ENCODE measurements around the gene MAPK8IP2. TPM values are rescaled to one million over a fixed set of nuclear protein-coding genes. Genes with fewer than 3 reads are reported as not detected.

The MAPK8IP2 gene
- total RNA-seq (1.7 and 2.4 TPM in 2 replicates), polyA plus RNA-seq (0.35 and 0.42 TPM in 2 replicates)

DNA sequence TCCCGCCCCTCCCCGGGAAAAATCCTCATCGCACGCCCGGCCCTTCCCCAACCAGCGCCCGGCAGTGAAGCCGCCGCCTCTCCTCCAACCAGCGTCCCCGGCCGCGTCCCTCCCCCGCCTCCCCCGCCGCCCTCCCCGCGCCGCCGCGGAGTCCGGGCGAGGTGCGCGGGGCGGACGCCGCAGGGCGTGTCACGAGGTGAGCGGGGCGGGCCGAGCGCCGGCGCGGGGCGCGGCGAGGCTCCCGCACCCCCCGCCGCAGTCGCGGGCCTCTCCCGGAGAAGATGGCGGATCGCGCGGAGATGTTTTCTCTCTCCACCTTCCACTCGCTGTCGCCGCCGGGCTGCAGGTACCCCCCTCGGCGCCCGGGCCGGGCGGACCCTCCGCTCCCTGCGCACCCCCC, at the start of gene MAPK8IP2:
TSS of gene MAPK8IP2 (plus strand) at position 256 of the 400 bp plus-strand sequence. CDS start at position 282, 26 bp downstream.
- Histone ChIP-seq H3K4me1 (ENCODE audit: low read depth) (no peaks in the 10 kb centered on the region), H3K9me3 (ENCODE audit: low read depth) (no peaks in the 10 kb centered on the region), H3K36me3 (no peaks in the 10 kb centered on the region), H3K27ac (no peak within 1 kb of the TSS), H3K27me3 (peaks cover 61% of the 10 kb centered on the region), H3K4me3 (peak within 1 kb of the TSS; percentile 34)
- TF ChIP-seq, protein P1, sequence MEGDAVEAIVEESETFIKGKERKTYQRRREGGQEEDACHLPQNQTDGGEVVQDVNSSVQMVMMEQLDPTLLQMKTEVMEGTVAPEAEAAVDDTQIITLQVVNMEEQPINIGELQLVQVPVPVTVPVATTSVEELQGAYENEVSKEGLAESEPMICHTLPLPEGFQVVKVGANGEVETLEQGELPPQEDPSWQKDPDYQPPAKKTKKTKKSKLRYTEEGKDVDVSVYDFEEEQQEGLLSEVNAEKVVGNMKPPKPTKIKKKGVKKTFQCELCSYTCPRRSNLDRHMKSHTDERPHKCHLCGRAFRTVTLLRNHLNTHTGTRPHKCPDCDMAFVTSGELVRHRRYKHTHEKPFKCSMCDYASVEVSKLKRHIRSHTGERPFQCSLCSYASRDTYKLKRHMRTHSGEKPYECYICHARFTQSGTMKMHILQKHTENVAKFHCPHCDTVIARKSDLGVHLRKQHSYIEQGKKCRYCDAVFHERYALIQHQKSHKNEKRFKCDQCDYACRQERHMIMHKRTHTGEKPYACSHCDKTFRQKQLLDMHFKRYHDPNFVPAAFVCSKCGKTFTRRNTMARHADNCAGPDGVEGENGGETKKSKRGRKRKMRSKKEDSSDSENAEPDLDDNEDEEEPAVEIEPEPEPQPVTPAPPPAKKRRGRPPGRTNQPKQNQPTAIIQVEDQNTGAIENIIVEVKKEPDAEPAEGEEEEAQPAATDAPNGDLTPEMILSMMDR (IDR thresholded peaks at IDR 0.05; ENCODE audit: low read depth, low read length) = no peak
- DNase-seq (ENCODE audit: low read depth in 1 of 2, low spot score in 1 of 2) = peak in 1 of 2 donors; percentile 24

DNA sequence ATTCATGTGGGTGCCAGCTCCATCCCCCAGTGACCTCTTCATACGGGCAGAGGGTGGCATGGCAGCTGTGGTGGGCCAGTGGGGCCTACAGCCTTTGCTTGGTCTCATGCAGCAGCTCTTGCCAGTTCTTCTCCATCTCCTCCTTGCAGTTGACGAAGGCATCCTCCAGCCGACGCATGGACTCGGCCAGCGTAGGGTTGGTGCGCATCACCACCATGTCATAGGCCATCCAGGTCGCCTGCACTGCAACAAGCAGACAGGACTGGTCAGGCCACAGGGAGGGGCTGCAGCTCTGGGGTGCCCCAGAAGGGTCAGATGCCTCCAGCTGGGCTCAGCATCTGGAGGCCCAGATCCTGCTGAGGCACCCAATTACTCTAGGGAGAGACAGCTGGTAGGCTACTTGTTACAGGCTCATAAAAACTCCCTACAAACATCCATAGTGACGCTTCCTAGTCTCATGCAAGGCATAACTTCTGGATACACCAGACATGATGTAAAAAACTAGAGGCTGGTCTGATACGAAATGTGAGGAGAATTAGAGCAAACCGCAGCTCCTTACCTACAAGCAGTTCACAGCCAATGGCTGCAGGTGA, 49.3 kb upstream of the MAPK8IP2 start:
- no peak for DNase-seq (ENCODE audit: low read depth in 1 of 2, low spot score in 1 of 2)
- Histone ChIP-seq H3K4me1 (ENCODE audit: low read depth) (no peaks in the 10 kb centered on the region), H3K36me3 (no peaks in the 10 kb centered on the region), H3K9me3 (ENCODE audit: low read depth) (no peaks in the 10 kb centered on the region), H3K27me3 (no peaks in the 10 kb centered on the region), H3K4me3 (no peak overlapping the region), H3K27ac (no peak overlapping the region)
- TF ChIP-seq, protein P1 (IDR thresholded peaks at IDR 0.05; ENCODE audit: low read depth, low read length) = no peak

DNA sequence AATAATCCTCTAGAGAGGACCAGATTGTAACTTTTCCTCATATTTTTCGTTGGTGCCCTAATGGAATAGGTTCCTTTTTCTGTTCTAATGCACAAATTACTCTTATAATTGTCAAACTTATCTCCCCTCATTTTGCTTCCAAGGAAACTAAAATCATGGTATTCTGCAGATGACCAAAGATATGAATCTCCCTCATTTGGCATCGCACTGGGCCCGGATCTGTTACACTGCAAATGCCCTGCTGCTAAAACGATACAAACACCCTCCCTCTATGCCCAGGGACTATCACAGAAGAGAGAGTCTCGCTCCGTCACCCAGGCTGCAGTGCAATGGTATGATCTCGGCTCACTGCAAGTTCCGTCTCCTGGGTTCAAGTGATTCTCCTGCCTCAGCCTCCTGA, 47.3 kb upstream of the MAPK8IP2 start:
- Histone ChIP-seq H3K4me3 (no peak overlapping the region), H3K9me3 (ENCODE audit: low read depth) (no peaks in the 10 kb centered on the region), H3K36me3 (no peaks in the 10 kb centered on the region), H3K4me1 (ENCODE audit: low read depth) (no peaks in the 10 kb centered on the region), H3K27me3 (no peaks in the 10 kb centered on the region), H3K27ac (no peak overlapping the region)
- DNase-seq (ENCODE audit: low read depth in 1 of 2, low spot score in 1 of 2) = no peak
- TF ChIP-seq, protein P1 (IDR thresholded peaks at IDR 0.05; ENCODE audit: low read depth, low read length) = no peak

DNA sequence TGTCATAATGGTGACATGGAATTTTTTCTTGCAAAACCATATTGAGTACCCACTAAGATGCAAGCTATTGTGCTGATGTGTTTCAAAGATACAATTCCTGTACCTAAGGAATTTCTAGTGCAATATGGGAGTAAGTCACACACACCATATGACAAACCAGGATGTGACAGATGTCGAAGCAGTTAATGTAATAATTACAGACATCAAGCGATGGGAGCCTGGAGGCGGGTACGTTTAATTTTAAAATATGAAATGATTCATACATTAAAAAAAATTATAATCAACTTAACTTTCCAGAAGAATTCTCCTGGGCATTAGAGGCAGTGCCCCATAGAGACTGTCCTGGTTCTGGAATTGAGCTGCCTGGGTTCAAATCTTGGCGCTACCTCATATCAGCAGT, 43.9 kb upstream of the MAPK8IP2 start:
- DNase-seq (ENCODE audit: low read depth in 1 of 2, low spot score in 1 of 2) = no peak
- no peak overlapping the region for H3K27ac ChIP-seq
- H3K9me3 ChIP-seq (ENCODE audit: low read depth) = no peaks in the 10 kb centered on the region
- peaks cover 8% of the 10 kb centered on the region for H3K27me3 ChIP-seq
- H3K36me3 ChIP-seq = no peaks in the 10 kb centered on the region
- no peak overlapping the region for H3K4me3 ChIP-seq
- H3K4me1 ChIP-seq (ENCODE audit: low read depth) = no peaks in the 10 kb centered on the region
- TF ChIP-seq, protein P1 (IDR thresholded peaks at IDR 0.05; ENCODE audit: low read depth, low read length) = no peak

DNA sequence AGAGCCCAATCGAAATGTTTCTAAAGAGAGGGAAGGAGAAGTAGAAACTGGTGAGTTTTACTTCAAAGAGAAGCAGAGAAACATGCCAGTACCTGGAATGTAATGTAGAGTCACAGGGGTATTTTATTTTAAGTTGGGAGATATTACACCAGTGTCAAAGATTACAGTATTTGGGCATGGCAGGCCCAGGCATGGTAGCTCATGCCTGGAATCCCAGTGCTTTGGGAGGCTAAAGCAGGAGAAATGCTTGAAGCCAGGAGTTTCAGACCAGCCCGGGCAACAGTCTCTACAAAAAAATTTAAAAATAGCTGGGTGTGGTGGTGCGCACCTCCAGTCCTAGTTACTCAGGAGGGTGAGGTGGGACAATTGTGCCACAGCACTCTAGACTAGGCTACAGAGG, 40.6 kb upstream of the MAPK8IP2 start:
- Histone ChIP-seq H3K27me3 (peaks cover 8% of the 10 kb centered on the region), H3K9me3 (ENCODE audit: low read depth) (no peaks in the 10 kb centered on the region), H3K36me3 (no peaks in the 10 kb centered on the region), H3K4me1 (ENCODE audit: low read depth) (peaks cover 3% of the 10 kb centered on the region), H3K4me3 (no peak overlapping the region), H3K27ac (no peak overlapping the region)
- DNase-seq (ENCODE audit: low read depth in 1 of 2, low spot score in 1 of 2) = no peak
- TF ChIP-seq, protein P1 (IDR thresholded peaks at IDR 0.05; ENCODE audit: low read depth, low read length) = no peak

All from cardiac muscle cell (in vitro differentiated cells and primary cell).